ENCODE results near the gene SAMHD1.
A peak's percentile ranks its signal among the peaks of the same experiment; 100 is the strongest.

SAMHD1 gene

GRCh38 chr20:36957875-36958667 lies 6.6 kb upstream of the SAMHD1 start:
- Mint-ChIP-seq H3K27ac (no peak overlapping the region), H3K4me3 (no peak overlapping the region)
- no peak for DNase-seq

GRCh38 chr20:36956674-36957073 lies 5.2 kb upstream of the SAMHD1 start:
- Mint-ChIP-seq H3K4me3 (no peak overlapping the region), H3K27me3 (ENCODE audit: low read depth, poor library complexity) (no peaks in the 10 kb centered on the region), H3K36me3 (ENCODE audit: low read depth) (no peaks in the 10 kb centered on the region), H3K9me3 (peaks cover 14% of the 10 kb centered on the region), H3K27ac (no peak overlapping the region), H3K4me1 (peaks cover 30% of the 10 kb centered on the region)
- TF ChIP-seq CTCF (IDR thresholded peaks at IDR 0.05): no peak
- no peak for DNase-seq

More at GRCh38 chr20:36957875-36958667, 6.6 kb upstream of the SAMHD1 start:
- H3K4me1 Mint-ChIP-seq: peaks cover 27% of the 10 kb centered on the region
- H3K9me3 Mint-ChIP-seq: peaks cover 28% of the 10 kb centered on the region
- H3K27me3 Mint-ChIP-seq (ENCODE audit: low read depth, poor library complexity): no peaks in the 10 kb centered on the region
- peaks cover 6% of the 10 kb centered on the region for H3K36me3 Mint-ChIP-seq (ENCODE audit: low read depth)
- no peak for TF ChIP-seq CTCF (IDR thresholded peaks at IDR 0.05)

- Mint-ChIP-seq H3K4me1 (peaks cover 33% of the 10 kb centered on the region), H3K4me3 (no peak overlapping the region), H3K27ac (no peak overlapping the region), H3K9me3 (peaks cover 10% of the 10 kb centered on the region), H3K36me3 (ENCODE audit: low read depth) (no peaks in the 10 kb centered on the region), H3K27me3 (ENCODE audit: low read depth, poor library complexity) (peaks cover 6% of the 10 kb centered on the region)
- no peak for DNase-seq
- TF ChIP-seq CTCF (IDR thresholded peaks at IDR 0.05): no peak
Measured at GRCh38 chr20:36956016-36956415, 4.5 kb upstream of the SAMHD1 start.

GRCh38 chr20:36951979-36952738 lies 651 bp upstream of the SAMHD1 start:
- Mint-ChIP-seq H3K9me3 (peaks cover under 1% of the 10 kb centered on the region), H3K27ac (peak overlapping the region; percentile 75), H3K36me3 (ENCODE audit: low read depth) (no peaks in the 10 kb centered on the region), H3K4me3 (peak overlapping the region; percentile 93), H3K4me1 (peaks cover 32% of the 10 kb centered on the region), H3K27me3 (ENCODE audit: low read depth, poor library complexity) (peaks cover 41% of the 10 kb centered on the region)
- no peak for TF ChIP-seq CTCF (IDR thresholded peaks at IDR 0.05)
- DNase-seq: no peak

- no peak for TF ChIP-seq CTCF (IDR thresholded peaks at IDR 0.05)
- Mint-ChIP-seq H3K9me3 (peaks cover 3% of the 10 kb centered on the region), H3K4me3 (peak overlapping the region; percentile 93), H3K27ac (no peak overlapping the region), H3K36me3 (ENCODE audit: low read depth) (no peaks in the 10 kb centered on the region), H3K27me3 (ENCODE audit: low read depth, poor library complexity) (peaks cover 51% of the 10 kb centered on the region), H3K4me1 (peaks cover 35% of the 10 kb centered on the region)
- DNase-seq: no peak
Measured at GRCh38 chr20:36950414-36951197, 902 bp downstream of the SAMHD1 start.
